Measurements from ENCODE around the gene ASTN2.

The ASTN2 gene

GRCh38 chr9:117359910-117360309 is 54.9 kb downstream of the ASTN2 start:
- DNase-seq (ENCODE audit: low read depth), result no peak

GRCh38 chr9:117355542-117355941 is 59.3 kb downstream of the ASTN2 start:
- no peak for DNase-seq (ENCODE audit: low read depth)

GRCh38 chr9:117354997-117355396 is 59.9 kb downstream of the ASTN2 start:
- no peak for DNase-seq (ENCODE audit: low read depth)

GRCh38 chr9:117354244-117354847 is 60.5 kb downstream of the ASTN2 start:
- no peak for DNase-seq (ENCODE audit: low read depth)

GRCh38 chr9:117344892-117345660 is 69.8 kb downstream of the ASTN2 start:
- DNase-seq (ENCODE audit: low read depth), result no peak

- no peak for DNase-seq (ENCODE audit: low read depth)
Observed at GRCh38 chr9:117343427-117343826, 71.4 kb downstream of the ASTN2 start.

- DNase-seq (ENCODE audit: low read depth), result no peak
Observed at GRCh38 chr9:117341151-117341550, 73.7 kb downstream of the ASTN2 start.

GRCh38 chr9:117340422-117340821 is 74.4 kb downstream of the ASTN2 start:
- no peak for DNase-seq (ENCODE audit: low read depth)

- no peak for DNase-seq (ENCODE audit: low read depth)
Observed at GRCh38 chr9:117335837-117336433, 78.9 kb downstream of the ASTN2 start.

- no peak for DNase-seq (ENCODE audit: low read depth)
Observed at GRCh38 chr9:117334101-117334500, 80.8 kb downstream of the ASTN2 start.

GRCh38 chr9:117325831-117326230 is 89.0 kb downstream of the ASTN2 start:
- DNase-seq (ENCODE audit: low read depth), result no peak

GRCh38 chr9:117325110-117325731 is 89.6 kb downstream of the ASTN2 start:
- DNase-seq (ENCODE audit: low read depth), result no peak

GRCh38 chr9:117323390-117323789 is 91.5 kb downstream of the ASTN2 start:
- DNase-seq (ENCODE audit: low read depth), result no peak

- DNase-seq (ENCODE audit: low read depth), result no peak
Observed at GRCh38 chr9:117317192-117317591, 97.7 kb downstream of the ASTN2 start.

- no peak for DNase-seq (ENCODE audit: low read depth)
Observed at GRCh38 chr9:117315236-117315635, 99.6 kb downstream of the ASTN2 start.

GRCh38 chr9:117313989-117314388 is 100.9 kb downstream of the ASTN2 start:
- DNase-seq (ENCODE audit: low read depth), result no peak

GRCh38 chr9:117307701-117308100 is 107.2 kb downstream of the ASTN2 start:
- DNase-seq (ENCODE audit: low read depth), result no peak

- DNase-seq (ENCODE audit: low read depth), result no peak
Observed at GRCh38 chr9:117306032-117306431, 108.8 kb downstream of the ASTN2 start.

- no peak for DNase-seq (ENCODE audit: low read depth)
Observed at GRCh38 chr9:117305454-117305853, 109.4 kb downstream of the ASTN2 start.

- no peak for DNase-seq (ENCODE audit: low read depth)
Observed at GRCh38 chr9:117304549-117304948, 110.3 kb downstream of the ASTN2 start.

- no peak for DNase-seq (ENCODE audit: low read depth)
Observed at GRCh38 chr9:117303643-117304230, 111.1 kb downstream of the ASTN2 start.

- no peak for DNase-seq (ENCODE audit: low read depth)
Observed at GRCh38 chr9:117302487-117302886, 112.4 kb downstream of the ASTN2 start.

Data from fibroblast of the conjunctiva (primary cell).